HepG2 (cell line): ENCODE measurements around the gene URGCP. TPM values are rescaled to one million over a fixed set of nuclear protein-coding genes. Genes with fewer than 3 reads are reported as not detected.

Source experiments
- ATM ChIP-seq: fragments of 450-650 bp; IDR thresholded peaks from 2 replicates; pipeline ENCODE4 v1.7.1; 2017; ENCODE audit warnings: mild to moderate bottlenecking, borderline replicate concordance
- ERF ChIP-seq: IDR thresholded peaks from 2 replicates; pipeline ENCODE4 v1.6.1; 2018; ENCODE audit warnings: missing biosample characterization, missing genetic modification reagents
- PAWR ChIP-seq: sonication (generic); formaldehyde crosslinking; IDR thresholded peaks from 2 replicates; pipeline ENCODE4 v1.4.0; 2020; ENCODE audit warnings: missing genetic modification reagents, mild to moderate bottlenecking, borderline replicate concordance
- SMC3 ChIP-seq: IDR thresholded peaks from 2 replicates; pipeline ENCODE4 v1.6.1; 2011; ENCODE audit warnings: low read length, improper control_type of control experiment
- SNAPC2 ChIP-seq: sonication (generic); formaldehyde crosslinking; IDR thresholded peaks from 2 replicates; pipeline ENCODE4 v1.8.1; 2022; ENCODE audit warnings: mild to moderate bottlenecking, missing genetic modification reagents
- SNRNP70 ChIP-seq: fragments of 200-400 bp; formaldehyde crosslinking; IDR thresholded peaks from 2 replicates; pipeline ENCODE4 v1.6.1; 2017; ENCODE audit warnings: mild to moderate bottlenecking, low read depth, low read length, moderate library complexity
- SP1 ChIP-seq, 2 experiments: fragments of 450-650 bp in 1 of 2; sonication (generic) in 1 of 2; formaldehyde crosslinking in 1 of 2; IDR thresholded peaks; 2 replicates each; pipeline versions ENCODE4 v1.4.0 to v1.6.1; 2016 to 2020; ENCODE audit warnings: missing genetic modification reagents in 1 of 2
- TAF1 ChIP-seq: sonication (generic); formaldehyde crosslinking; IDR thresholded peaks from 2 replicates; pipeline ENCODE4 v1.4.0; 2020; ENCODE audit warnings: missing genetic modification reagents
- TBX2 ChIP-seq: sonication (generic); formaldehyde crosslinking; IDR thresholded peaks from 2 replicates; pipeline ENCODE4 v1.5.0; 2020; ENCODE audit warnings: missing genetic modification reagents, mild to moderate bottlenecking, borderline replicate concordance
- TRIM24 ChIP-seq: sonication (generic); formaldehyde crosslinking; IDR thresholded peaks from 2 replicates; pipeline ENCODE4 v1.8.0; 2022; ENCODE audit warnings: mild to moderate bottlenecking, missing genetic modification reagents
- ZBTB3 ChIP-seq: sonication (generic); formaldehyde crosslinking; IDR thresholded peaks from 2 replicates; pipeline ENCODE4 v1.4.0; 2020; ENCODE audit warnings: low read depth, mild to moderate bottlenecking, moderate library complexity, missing genetic modification reagents, borderline replicate concordance
- ZMYM4 ChIP-seq: sonication (generic); formaldehyde crosslinking; IDR thresholded peaks from 2 replicates; pipeline ENCODE4 v1.8.1; 2023; ENCODE audit warnings: mild to moderate bottlenecking, missing genetic modification reagents
- ZNF225 ChIP-seq: sonication (generic); formaldehyde crosslinking; IDR thresholded peaks from 2 replicates; pipeline ENCODE4 v1.4.0; 2020; ENCODE audit warnings: mild to moderate bottlenecking, missing genetic modification reagents
- ZNF251 ChIP-seq: sonication (generic); formaldehyde crosslinking; IDR thresholded peaks from 2 replicates; pipeline ENCODE4 v1.9.0; 2021; ENCODE audit warnings: mild to moderate bottlenecking, missing genetic modification reagents
- ZNF335 ChIP-seq: sonication (generic); formaldehyde crosslinking; IDR thresholded peaks from 2 replicates; pipeline ENCODE4 v1.4.0; 2020; ENCODE audit warnings: missing genetic modification reagents
- ZNF567 ChIP-seq: sonication (generic); formaldehyde crosslinking; IDR thresholded peaks from 2 replicates; pipeline ENCODE4 v1.8.1; 2023; ENCODE audit warnings: mild to moderate bottlenecking, missing genetic modification reagents, borderline replicate concordance
- ZNF703 ChIP-seq: sonication (generic); formaldehyde crosslinking; IDR thresholded peaks from 2 replicates; pipeline ENCODE4 v1.5.1; 2020; ENCODE audit warnings: missing genetic modification reagents, mild to moderate bottlenecking, moderate library complexity, borderline replicate concordance
- polyA plus RNA-seq, 8 experiments: library from polyadenylated mRNA; depleted of rRNA in 3 of 8; stranded (reverse) in 7 of 8; unstranded in 1 of 8; fragments of >200 nt; fragmentation: Illumina TruSeq in 4 of 8; extraction: Trizol in 4 of 8; gene quantifications; 2 replicates each; pipeline versions ENCODE4 v1.2.1 to v1.2.3, GENCODE V29; 2011 to 2016; ENCODE audit warnings: low read depth in 4 of 8, missing spikeins in 1 of 8, mixed read lengths in 1 of 8; ENCODE audit not compliant: insufficient read depth in 1 of 8
- total RNA-seq, 5 experiments: library from RNA; depleted of rRNA; stranded (reverse); fragments of >200 nt; fragmentation: Illumina TruSeq; extraction: Trizol; gene quantifications; 2 replicates each; pipeline ENCODE4 v1.2.3, GENCODE V29; 2016; ENCODE audit warnings: low read depth in 1 of 5
- TF ChIP-seq, protein P1 (sequence below): sonication (generic); formaldehyde crosslinking; IDR thresholded peaks from 2 replicates; pipeline ENCODE4 v1.5.0; 2020; ENCODE audit warnings: mild to moderate bottlenecking, low read depth, missing genetic modification reagents, borderline replicate concordance
- TF ChIP-seq, protein P2 (sequence below): sonication (generic); formaldehyde crosslinking; IDR thresholded peaks from 2 replicates; pipeline ENCODE4 v1.4.0; 2020; ENCODE audit warnings: missing genetic modification reagents
- TF ChIP-seq, protein P3 (sequence below): sonication (generic); IDR thresholded peaks from 2 replicates; pipeline ENCODE4 v1.6.1; 2016; ENCODE audit warnings: low read depth, borderline replicate concordance
- TF ChIP-seq, protein P4 (sequence below), 2 experiments: IDR thresholded peaks; 2 replicates each; pipeline ENCODE4 v1.6.1; 2011 to 2012; ENCODE audit warnings: low read length in 2 of 2, borderline replicate concordance in 1 of 2, low read depth in 1 of 2, mild to moderate bottlenecking in 1 of 2, moderate library complexity in 1 of 2
- TF ChIP-seq, protein P5 (sequence below), 2 experiments: fragments of 450-650 bp in 1 of 2; sonication (generic) in 1 of 2; formaldehyde crosslinking; IDR thresholded peaks; 2 replicates each; pipeline versions ENCODE4 v1.5.0 to v1.8.0; 2020 to 2022; ENCODE audit warnings: mild to moderate bottlenecking in 1 of 2, missing genetic modification reagents in 1 of 2

URGCP gene
- total and polyA plus RNA-seq, 2 of the 13 experiments (the other 11 are each of a cell fraction or from before 2014, with no cell fraction given): 22.3 to 25.8 TPM

DNA sequence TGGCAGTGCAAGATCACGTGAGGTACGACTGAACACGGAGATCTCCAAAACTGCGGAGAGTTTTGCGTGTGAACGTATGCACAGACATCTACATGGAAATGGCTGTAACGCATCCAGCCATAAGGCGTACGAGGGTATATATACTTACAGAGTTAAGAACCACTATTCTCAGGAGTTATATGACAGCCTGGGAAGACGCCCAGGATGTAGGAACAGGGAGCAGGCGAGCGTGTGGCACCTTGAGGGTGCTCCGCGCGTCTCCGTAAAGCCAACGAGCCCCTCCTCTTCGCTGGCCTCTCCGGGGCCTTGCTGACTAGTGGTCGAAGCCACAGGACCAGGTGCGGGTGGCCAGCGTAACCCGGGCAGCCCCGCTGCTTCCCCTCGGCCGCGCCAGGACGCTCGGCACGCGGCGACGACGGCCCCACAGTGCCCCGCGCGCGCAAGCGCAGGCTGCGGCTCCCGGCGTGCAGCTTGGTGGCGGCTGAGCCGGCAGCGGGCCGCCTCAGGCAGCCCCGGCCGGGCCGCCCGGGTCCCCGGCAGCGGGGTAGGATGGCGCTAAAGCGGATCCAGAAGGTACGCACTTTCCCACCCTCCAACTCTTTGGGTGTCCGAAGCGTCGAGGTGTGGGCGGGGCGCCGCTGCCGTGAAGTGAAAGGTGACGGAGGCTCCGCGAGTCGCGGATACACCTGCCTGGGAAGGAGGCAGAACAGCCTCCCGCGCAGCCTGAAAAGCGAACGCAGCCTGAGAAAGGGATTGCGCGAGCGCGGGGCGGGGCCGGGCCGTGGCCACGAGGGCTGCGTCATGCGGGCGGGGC lies 19.8 kb upstream of the URGCP start, which contains the start of gene UBE2D4 (continued):
- TF ChIP-seq, protein P1, sequence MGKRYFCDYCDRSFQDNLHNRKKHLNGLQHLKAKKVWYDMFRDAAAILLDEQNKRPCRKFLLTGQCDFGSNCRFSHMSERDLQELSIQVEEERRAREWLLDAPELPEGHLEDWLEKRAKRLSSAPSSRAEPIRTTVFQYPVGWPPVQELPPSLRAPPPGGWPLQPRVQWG (CRISPR knock-in tag): no peak
- TF ChIP-seq TRIM24 (CRISPR knock-in tag): no peak
- peak; percentile 83 for TF ChIP-seq TAF1 (CRISPR knock-in tag)
- TF ChIP-seq ZBTB3 (CRISPR knock-in tag): no peak
- TF ChIP-seq SNAPC2 (CRISPR knock-in tag): peak; percentile 11; the same call in 1 of the 2 replicates
- TF ChIP-seq ATM: no peak
- TF ChIP-seq, protein P2, sequence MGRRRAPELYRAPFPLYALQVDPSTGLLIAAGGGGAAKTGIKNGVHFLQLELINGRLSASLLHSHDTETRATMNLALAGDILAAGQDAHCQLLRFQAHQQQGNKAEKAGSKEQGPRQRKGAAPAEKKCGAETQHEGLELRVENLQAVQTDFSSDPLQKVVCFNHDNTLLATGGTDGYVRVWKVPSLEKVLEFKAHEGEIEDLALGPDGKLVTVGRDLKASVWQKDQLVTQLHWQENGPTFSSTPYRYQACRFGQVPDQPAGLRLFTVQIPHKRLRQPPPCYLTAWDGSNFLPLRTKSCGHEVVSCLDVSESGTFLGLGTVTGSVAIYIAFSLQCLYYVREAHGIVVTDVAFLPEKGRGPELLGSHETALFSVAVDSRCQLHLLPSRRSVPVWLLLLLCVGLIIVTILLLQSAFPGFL: no peak
- TF ChIP-seq ZNF251 (CRISPR knock-in tag): peak; percentile 88; the same call in 1 of the 2 replicates
- TF ChIP-seq, protein P3, sequence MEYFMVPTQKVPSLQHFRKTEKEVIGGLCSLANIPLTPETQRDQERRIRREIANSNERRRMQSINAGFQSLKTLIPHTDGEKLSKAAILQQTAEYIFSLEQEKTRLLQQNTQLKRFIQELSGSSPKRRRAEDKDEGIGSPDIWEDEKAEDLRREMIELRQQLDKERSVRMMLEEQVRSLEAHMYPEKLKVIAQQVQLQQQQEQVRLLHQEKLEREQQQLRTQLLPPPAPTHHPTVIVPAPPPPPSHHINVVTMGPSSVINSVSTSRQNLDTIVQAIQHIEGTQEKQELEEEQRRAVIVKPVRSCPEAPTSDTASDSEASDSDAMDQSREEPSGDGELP: no peak
- peak; percentile 90 for TF ChIP-seq TBX2 (CRISPR knock-in tag)
- peak; percentile 87 for TF ChIP-seq ERF (CRISPR knock-in tag)
- TF ChIP-seq ZNF567 (CRISPR knock-in tag): no peak
- peak; percentile 54; the same call in 1 of the 2 replicates for TF ChIP-seq ZNF335
- peak; percentile 68; the same call in 1 of the 2 replicates for TF ChIP-seq PAWR (CRISPR knock-in tag)
- no peak for TF ChIP-seq SNRNP70
- TF ChIP-seq ZNF703 (CRISPR knock-in tag): 0 out of 2 replicates have a peak, but pooled peaks have one; percentile 85
- TF ChIP-seq ZNF225 (CRISPR knock-in tag): peak; percentile 90; the same call in 1 of the 2 replicates
- no peak for TF ChIP-seq SMC3
- TF ChIP-seq, protein P4, sequence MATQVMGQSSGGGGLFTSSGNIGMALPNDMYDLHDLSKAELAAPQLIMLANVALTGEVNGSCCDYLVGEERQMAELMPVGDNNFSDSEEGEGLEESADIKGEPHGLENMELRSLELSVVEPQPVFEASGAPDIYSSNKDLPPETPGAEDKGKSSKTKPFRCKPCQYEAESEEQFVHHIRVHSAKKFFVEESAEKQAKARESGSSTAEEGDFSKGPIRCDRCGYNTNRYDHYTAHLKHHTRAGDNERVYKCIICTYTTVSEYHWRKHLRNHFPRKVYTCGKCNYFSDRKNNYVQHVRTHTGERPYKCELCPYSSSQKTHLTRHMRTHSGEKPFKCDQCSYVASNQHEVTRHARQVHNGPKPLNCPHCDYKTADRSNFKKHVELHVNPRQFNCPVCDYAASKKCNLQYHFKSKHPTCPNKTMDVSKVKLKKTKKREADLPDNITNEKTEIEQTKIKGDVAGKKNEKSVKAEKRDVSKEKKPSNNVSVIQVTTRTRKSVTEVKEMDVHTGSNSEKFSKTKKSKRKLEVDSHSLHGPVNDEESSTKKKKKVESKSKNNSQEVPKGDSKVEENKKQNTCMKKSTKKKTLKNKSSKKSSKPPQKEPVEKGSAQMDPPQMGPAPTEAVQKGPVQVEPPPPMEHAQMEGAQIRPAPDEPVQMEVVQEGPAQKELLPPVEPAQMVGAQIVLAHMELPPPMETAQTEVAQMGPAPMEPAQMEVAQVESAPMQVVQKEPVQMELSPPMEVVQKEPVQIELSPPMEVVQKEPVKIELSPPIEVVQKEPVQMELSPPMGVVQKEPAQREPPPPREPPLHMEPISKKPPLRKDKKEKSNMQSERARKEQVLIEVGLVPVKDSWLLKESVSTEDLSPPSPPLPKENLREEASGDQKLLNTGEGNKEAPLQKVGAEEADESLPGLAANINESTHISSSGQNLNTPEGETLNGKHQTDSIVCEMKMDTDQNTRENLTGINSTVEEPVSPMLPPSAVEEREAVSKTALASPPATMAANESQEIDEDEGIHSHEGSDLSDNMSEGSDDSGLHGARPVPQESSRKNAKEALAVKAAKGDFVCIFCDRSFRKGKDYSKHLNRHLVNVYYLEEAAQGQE (IDR thresholded peaks at IDR 0.05; ENCODE audit: borderline replicate concordance in 1 of 2, low read depth in 1 of 2, low read length in 2 of 2): no peak; a peak in 1 of 4 replicates
- TF ChIP-seq, protein P5, sequence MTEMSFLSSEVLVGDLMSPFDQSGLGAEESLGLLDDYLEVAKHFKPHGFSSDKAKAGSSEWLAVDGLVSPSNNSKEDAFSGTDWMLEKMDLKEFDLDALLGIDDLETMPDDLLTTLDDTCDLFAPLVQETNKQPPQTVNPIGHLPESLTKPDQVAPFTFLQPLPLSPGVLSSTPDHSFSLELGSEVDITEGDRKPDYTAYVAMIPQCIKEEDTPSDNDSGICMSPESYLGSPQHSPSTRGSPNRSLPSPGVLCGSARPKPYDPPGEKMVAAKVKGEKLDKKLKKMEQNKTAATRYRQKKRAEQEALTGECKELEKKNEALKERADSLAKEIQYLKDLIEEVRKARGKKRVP (CRISPR knock-in tag; IDR thresholded peaks at IDR 0.05): peak in 1 of 2 experiments; percentile 91; a peak in 2 of 4 replicates
- TF ChIP-seq SP1 (IDR thresholded peaks at IDR 0.05): no peak
- TF ChIP-seq SP1 (CRISPR knock-in tag; IDR thresholded peaks at IDR 0.05): peak; percentile 83
- peak; percentile 54 for TF ChIP-seq ZMYM4
